ENCODE results near the gene KXD1. TPM values are rescaled to one million over a fixed set of nuclear protein-coding genes. Genes with fewer than 3 reads are reported as not detected.

The KXD1 gene
- polyA plus RNA-seq, 1 of the 3 experiments (the other 2 are of a cell fraction): 151 TPM

GRCh38 chr19:18586306-18586705 lies 28.6 kb downstream of the KXD1 start:
- Histone ChIP-seq H3K27ac (ENCODE audit: low read depth in 2 of 2, low read length in 1 of 2) (no peak overlapping the region), H3K36me3 (replicated peaks in 1 of 2; ENCODE audit: control insufficient read depth in 1 of 2, insufficient read depth in 2 of 2, low read length in 1 of 2) (no peaks in the 10 kb centered on the region), H3F3A (replicated peaks; ENCODE audit: insufficient read depth) (peaks cover 15% of the 10 kb centered on the region), H3K9me3 (no peaks in the 10 kb centered on the region), H3K9me2 (no peaks in the 10 kb centered on the region), H3K79me2 (ENCODE audit: insufficient read depth) (peaks cover 10% of the 10 kb centered on the region; the same call in 1 of the 2 replicates), H3K4me1 (ENCODE audit: control insufficient read depth in 1 of 2, insufficient read depth in 2 of 2, low read depth in 1 of 2, low read length in 1 of 2) (peaks cover 6 to 13% of the 10 kb centered on the region in 2 experiments; a peak in 1 of 4 replicates), H2AFZ (ENCODE audit: low read depth) (no peak overlapping the region), H4K20me1 (ENCODE audit: insufficient read depth) (no peaks in the 10 kb centered on the region), H3K4me3 (ENCODE audit: low read depth in 2 of 2, low read length in 1 of 2) (no peak overlapping the region), H3K9ac (no peak overlapping the region), H3K4me2 (no peak overlapping the region), H3K27me3 (ENCODE audit: insufficient read depth) (no peaks in the 10 kb centered on the region)
- TF ChIP-seq NFIC (IDR thresholded peaks at IDR 0.05; ENCODE audit: borderline replicate concordance) (no peak), MAX (IDR thresholded peaks at IDR 0.05; ENCODE audit: low read depth) (no peak), GABPA (IDR thresholded peaks at IDR 0.05; ENCODE audit: low read depth) (no peak), IRF3 (IDR thresholded peaks at IDR 0.05; ENCODE audit: low read depth, low read length) (no peak), RAD21 (IDR thresholded peaks at IDR 0.05; ENCODE audit: low read length) (no peak), SMC3 (IDR thresholded peaks at IDR 0.05; ENCODE audit: low read depth, low read length) (no peak), FOSL2 (IDR thresholded peaks at IDR 0.05; ENCODE audit: borderline replicate concordance, low read depth) (no peak), MXI1 (IDR thresholded peaks at IDR 0.05; ENCODE audit: low read depth, low read length) (no peak), MEF2A (IDR thresholded peaks at IDR 0.05; ENCODE audit: borderline replicate concordance, low read depth) (no peak), FOXM1 (IDR thresholded peaks at IDR 0.05; ENCODE audit: low read depth) (no peak), FOXJ3 (CRISPR knock-in tag; IDR thresholded peaks at IDR 0.05) (no peak), USF1 (IDR thresholded peaks at IDR 0.05; ENCODE audit: borderline replicate concordance, low read depth) (no peak)
- ChIA-PET POLR2A (no interaction called here), CTCF (interaction anchor here (1.6 kb wide), 1 partner anchor 280 kb away, joined by 4 read pairs; no protein-coding TSS in a partner anchor)
- WGBS (ENCODE audit: low lambda C conversion rate): 86% methylated on average over 2 of the region's 2 CpGs
- DNase-seq: no peak

GRCh38 chr19:18587561-18587960 lies 29.9 kb downstream of the KXD1 start:
- Histone ChIP-seq H2AFZ (ENCODE audit: low read depth) (no peak overlapping the region), H3K9ac (no peak overlapping the region), H3K4me2 (peak overlapping the region; percentile 92; the same call in 1 of the 2 replicates), H3K4me3 (ENCODE audit: low read depth in 2 of 2, low read length in 1 of 2) (no peak overlapping the region; a peak in 1 of 4 replicates), H3K79me2 (ENCODE audit: insufficient read depth) (peaks cover 10% of the 10 kb centered on the region; the same call in 1 of the 2 replicates), H3K9me3 (no peaks in the 10 kb centered on the region), H3K27me3 (ENCODE audit: insufficient read depth) (no peaks in the 10 kb centered on the region), H3K36me3 (replicated peaks in 1 of 2; ENCODE audit: control insufficient read depth in 1 of 2, insufficient read depth in 2 of 2, low read length in 1 of 2) (no peaks in the 10 kb centered on the region), H3K9me2 (no peaks in the 10 kb centered on the region), H4K20me1 (ENCODE audit: insufficient read depth) (no peaks in the 10 kb centered on the region), H3K4me1 (ENCODE audit: control insufficient read depth in 1 of 2, insufficient read depth in 2 of 2, low read depth in 1 of 2, low read length in 1 of 2) (peaks cover 6 to 22% of the 10 kb centered on the region in 2 experiments; a peak in 1 of 4 replicates), H3F3A (replicated peaks; ENCODE audit: insufficient read depth) (peaks cover 18% of the 10 kb centered on the region), H3K27ac (ENCODE audit: low read depth in 2 of 2, low read length in 1 of 2) (no peak overlapping the region)
- 99% methylated on average over 12 of the region's 12 CpGs for WGBS (ENCODE audit: low lambda C conversion rate)
- POLR2A ChIA-PET: interaction anchor here (0.7 to 2.3 kb wide), 3 partner anchors 10 to 21 kb away, joined by 3 to 14 read pairs (median 6); partner anchors contain the start of gene UBA52
- DNase-seq: no peak
- CTCF ChIA-PET: interaction anchor here (0.7 to 10.5 kb wide), 20 partner anchors 11 to 292 kb away, joined by 3 to 234 read pairs (median 6); partner anchors contain the start of genes ELL, KXD1 and UBA52
- no peak for TF ChIP-seq RFX5 (IDR thresholded peaks at IDR 0.05; ENCODE audit: low read length)
- TF ChIP-seq ZBTB33 (IDR thresholded peaks at IDR 0.05; ENCODE audit: borderline replicate concordance, low read depth): no peak
- no peak for TF ChIP-seq YY1 (IDR thresholded peaks at IDR 0.05; ENCODE audit: low read depth)
- no peak for TF ChIP-seq IRF3 (IDR thresholded peaks at IDR 0.05; ENCODE audit: low read depth, low read length)
- no peak for TF ChIP-seq NRF1 (IDR thresholded peaks at IDR 0.05; ENCODE audit: low read depth, low read length)
- TF ChIP-seq JUND (IDR thresholded peaks at IDR 0.05): no peak
- TF ChIP-seq FOSL2 (IDR thresholded peaks at IDR 0.05; ENCODE audit: borderline replicate concordance, low read depth): no peak
- no peak for TF ChIP-seq MXI1 (IDR thresholded peaks at IDR 0.05; ENCODE audit: low read depth, low read length)
- TF ChIP-seq RXRA (IDR thresholded peaks at IDR 0.05; ENCODE audit: borderline replicate concordance, low read depth): no peak
- no peak for TF ChIP-seq MEF2A (IDR thresholded peaks at IDR 0.05; ENCODE audit: borderline replicate concordance, low read depth)
- no peak for TF ChIP-seq GATA2 (CRISPR knock-in tag; IDR thresholded peaks at IDR 0.05)
- no peak for TF ChIP-seq PBX3 (IDR thresholded peaks at IDR 0.05)
- no peak for TF ChIP-seq EP300 (IDR thresholded peaks at IDR 0.05; ENCODE audit: borderline replicate concordance in 1 of 2, low read depth in 1 of 2, low read length in 1 of 2)
- no peak for TF ChIP-seq TEAD4 (IDR thresholded peaks at IDR 0.05; ENCODE audit: borderline replicate concordance, insufficient read depth)

All from SK-N-SH (cell line).